SU-DHL-6 (cell line): ENCODE measurements around the gene OGG1.

Source experiments
- H2AFZ ChIP-seq: fragments of 200-600 bp; sonication (generic); 2 replicates; pipeline ENCODE4 v1.6.1; 2014; ENCODE audit warnings: low read depth, mild to moderate bottlenecking, moderate library complexity, mixed read lengths, antibody characterized with exemption, low read length; ENCODE audit not compliant: severe bottlenecking
- H3F3A ChIP-seq: fragments of 200-600 bp; shearing (Covaris generic); 2 replicates; pipeline ENCODE4 v1.6.0; 2016; ENCODE audit warnings: antibody characterized with exemption, mild to moderate bottlenecking; ENCODE audit not compliant: insufficient read depth
- H3K27ac ChIP-seq: fragments of 200-600 bp; sonication (generic); 2 replicates; pipeline ENCODE4 v1.5.1; 2016; ENCODE audit warnings: low read depth, mild to moderate bottlenecking, low read length, moderate library complexity, mixed read lengths
- H3K27me3 ChIP-seq: fragments of 200-600 bp; sonication (generic), shearing (Covaris generic); 2 replicates; pipeline ENCODE4 v1.6.0; 2014; ENCODE audit warnings: mild to moderate bottlenecking, low read length
- H3K36me3 ChIP-seq: fragments of 200-600 bp; sonication (generic); 2 replicates; pipeline ENCODE4 v1.6.1; 2014; ENCODE audit warnings: mild to moderate bottlenecking, low read length, mixed read lengths
- H3K4me2 ChIP-seq: fragments of 300-600, 200-600 bp; shearing (Covaris generic), sonication (generic); 2 replicates; pipeline ENCODE4 v1.6.0; 2014; ENCODE audit warnings: low read length, low read depth, mild to moderate bottlenecking; ENCODE audit not compliant: poor library complexity, severe bottlenecking
- H3K4me3 ChIP-seq: fragments of 200-600 bp; sonication (generic); 2 replicates; pipeline ENCODE4 v1.5.1; 2014; ENCODE audit warnings: antibody characterized with exemption, low read length, mild to moderate bottlenecking, mixed read lengths; ENCODE audit not compliant: insufficient read depth, poor library complexity, severe bottlenecking
- H3K79me2 ChIP-seq: fragments of 200-600 bp; sonication (generic); 2 replicates; pipeline ENCODE4 v1.6.1; 2014; ENCODE audit warnings: mild to moderate bottlenecking, low read length, moderate library complexity; ENCODE audit not compliant: insufficient read depth
- H3K9ac ChIP-seq: fragments of 200-600 bp; sonication (generic); 2 replicates; pipeline ENCODE4 v1.7.0; 2014; ENCODE audit warnings: mild to moderate bottlenecking, low read length
- H3K9me2 ChIP-seq: fragments of 200-600 bp; sonication (generic); replicated peaks from 2 replicates; pipeline ENCODE4 v1.6.1; 2014; ENCODE audit warnings: low read length; ENCODE audit not compliant: insufficient read depth
- H3K9me3 ChIP-seq: fragments of 200-600 bp; sonication (generic); 2 replicates; pipeline ENCODE4 v1.6.1; 2014; ENCODE audit warnings: low read length, mixed read lengths; ENCODE audit not compliant: insufficient read depth
- H4K20me1 ChIP-seq: fragments of 200-600 bp; sonication (generic); 2 replicates; pipeline ENCODE4 v1.6.1; 2014; ENCODE audit warnings: low read depth, mild to moderate bottlenecking, antibody characterized with exemption, low read length, moderate library complexity, mixed read lengths
- EZH2phosphoT487 ChIP-seq: fragments of 200-600 bp; sonication (generic), shearing (Covaris generic); conservative IDR thresholded peaks from 2 replicates; pipeline ENCODE4 v1.6.1; 2018; ENCODE audit warnings: mild to moderate bottlenecking, antibody characterized with exemption, low read length, moderate library complexity, mixed read lengths
- TF ChIP-seq, protein P1 (sequence below): fragments of 200-600 bp; sonication (generic); IDR thresholded peaks from one replicate; pipeline ENCODE4 v1.5.1; 2017; ENCODE audit warnings: antibody characterized with exemption, mild to moderate bottlenecking, low read length, moderate library complexity; ENCODE audit not compliant: insufficient read depth, poor library complexity, severe bottlenecking

Gene OGG1

DNA sequence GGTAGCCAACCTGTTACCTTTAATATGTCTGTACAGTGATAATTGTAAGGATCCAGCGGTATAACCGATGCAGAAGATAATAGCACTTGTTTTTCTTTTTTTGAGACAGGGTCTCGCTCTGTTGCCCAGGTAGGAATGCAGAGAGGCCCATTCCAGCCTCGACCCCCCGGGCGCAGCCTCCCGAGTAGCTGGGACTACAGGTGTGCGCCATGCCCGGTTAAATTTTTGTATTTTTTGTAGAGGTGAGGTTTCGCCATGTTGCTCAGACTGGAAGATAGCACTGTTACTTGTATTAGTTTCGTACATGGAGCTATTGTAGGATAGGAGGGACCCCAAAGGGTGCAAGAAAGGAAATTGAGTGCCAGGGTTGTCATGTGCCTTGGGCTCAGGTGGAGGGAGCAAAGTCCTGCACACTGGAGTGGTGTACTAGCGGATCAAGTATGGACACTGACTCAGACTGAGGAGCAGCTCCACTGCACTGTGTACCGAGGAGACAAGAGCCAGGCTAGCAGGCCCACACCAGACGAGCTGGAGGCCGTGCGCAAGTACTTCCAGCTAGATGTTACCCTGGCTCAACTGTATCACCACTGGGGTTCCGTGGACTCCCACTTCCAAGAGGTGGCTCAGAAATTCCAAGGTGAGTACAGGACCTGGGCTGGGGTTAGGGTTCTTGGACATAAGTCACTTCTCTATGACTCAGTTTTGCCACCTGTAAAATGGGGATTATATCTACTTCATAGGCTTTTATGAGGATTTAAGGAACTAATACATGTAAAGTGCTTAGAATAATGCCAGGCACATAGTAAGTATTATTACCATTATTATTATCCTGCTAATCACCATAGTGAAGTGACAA, 1.0 kb downstream of the OGG1 start:
- H3K27ac ChIP-seq, result peak overlapping the region; percentile 89
- TF ChIP-seq EZH2phosphoT487, result no peak
- TF ChIP-seq, protein P1, sequence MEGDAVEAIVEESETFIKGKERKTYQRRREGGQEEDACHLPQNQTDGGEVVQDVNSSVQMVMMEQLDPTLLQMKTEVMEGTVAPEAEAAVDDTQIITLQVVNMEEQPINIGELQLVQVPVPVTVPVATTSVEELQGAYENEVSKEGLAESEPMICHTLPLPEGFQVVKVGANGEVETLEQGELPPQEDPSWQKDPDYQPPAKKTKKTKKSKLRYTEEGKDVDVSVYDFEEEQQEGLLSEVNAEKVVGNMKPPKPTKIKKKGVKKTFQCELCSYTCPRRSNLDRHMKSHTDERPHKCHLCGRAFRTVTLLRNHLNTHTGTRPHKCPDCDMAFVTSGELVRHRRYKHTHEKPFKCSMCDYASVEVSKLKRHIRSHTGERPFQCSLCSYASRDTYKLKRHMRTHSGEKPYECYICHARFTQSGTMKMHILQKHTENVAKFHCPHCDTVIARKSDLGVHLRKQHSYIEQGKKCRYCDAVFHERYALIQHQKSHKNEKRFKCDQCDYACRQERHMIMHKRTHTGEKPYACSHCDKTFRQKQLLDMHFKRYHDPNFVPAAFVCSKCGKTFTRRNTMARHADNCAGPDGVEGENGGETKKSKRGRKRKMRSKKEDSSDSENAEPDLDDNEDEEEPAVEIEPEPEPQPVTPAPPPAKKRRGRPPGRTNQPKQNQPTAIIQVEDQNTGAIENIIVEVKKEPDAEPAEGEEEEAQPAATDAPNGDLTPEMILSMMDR, result no peak

DNA sequence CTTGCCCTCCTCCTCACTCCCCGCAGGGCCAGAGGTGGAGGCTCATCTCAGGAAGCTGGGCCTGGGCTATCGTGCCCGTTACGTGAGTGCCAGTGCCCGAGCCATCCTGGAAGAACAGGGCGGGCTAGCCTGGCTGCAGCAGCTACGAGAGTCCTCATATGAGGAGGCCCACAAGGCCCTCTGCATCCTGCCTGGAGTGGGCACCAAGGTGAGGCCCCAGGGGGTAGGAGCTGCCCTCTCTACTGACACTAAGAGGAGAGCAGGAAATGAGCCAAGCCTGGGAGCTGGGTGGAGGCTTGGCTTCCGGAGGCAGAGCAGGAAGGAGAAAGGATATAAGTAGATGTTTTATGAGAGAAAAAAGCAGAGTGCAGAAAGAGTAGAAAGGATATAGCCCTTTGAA, 4.9 kb downstream of the OGG1 start:
- H3K36me3 ChIP-seq, result no peaks in the 10 kb centered on the region

More for the DNA sequence above, 1.0 kb downstream of the OGG1 start:
- Histone ChIP-seq H3K27me3 (no peaks in the 10 kb centered on the region), H3K36me3 (no peaks in the 10 kb centered on the region), H3K9me3 (no peaks in the 10 kb centered on the region), H3K9ac (peak overlapping the region; percentile 81), H4K20me1 (no peaks in the 10 kb centered on the region), H3K4me3 (peak overlapping the region; percentile 90), H3F3A (peaks cover 12% of the 10 kb centered on the region; the same call in 1 of the 2 replicates), H3K79me2 (peaks cover 20% of the 10 kb centered on the region), H3K4me2 (peak overlapping the region; percentile 85), H3K9me2 (no peaks in the 10 kb centered on the region), H2AFZ (peak overlapping the region; percentile 43)

DNA sequence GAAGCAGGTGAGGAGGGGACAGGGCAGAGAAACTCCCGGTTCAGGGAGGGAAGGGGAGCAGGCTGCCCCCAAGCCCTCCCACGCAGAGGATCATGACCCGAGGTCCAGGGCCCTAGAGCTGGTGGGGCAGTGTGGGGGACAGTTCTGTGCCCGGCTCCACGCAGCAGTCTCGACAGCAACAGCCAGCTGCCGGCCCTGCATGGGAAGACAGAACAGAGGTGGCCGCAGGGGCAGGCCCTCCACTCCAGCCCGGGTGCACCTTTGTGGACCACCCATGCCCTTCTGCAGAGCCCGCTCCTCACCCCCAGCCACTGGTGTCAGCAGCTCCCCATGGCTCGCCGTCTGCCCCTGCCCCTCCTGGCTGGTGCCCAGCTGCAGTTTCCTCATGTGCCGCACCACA, 7.7 kb downstream of the OGG1 start:
- Histone ChIP-seq H4K20me1 (no peaks in the 10 kb centered on the region), H3K79me2 (no peaks in the 10 kb centered on the region), H3K9me2 (no peaks in the 10 kb centered on the region), H2AFZ (no peak overlapping the region), H3K4me3 (no peak overlapping the region), H3K36me3 (no peaks in the 10 kb centered on the region), H3K4me2 (no peak overlapping the region), H3K9me3 (no peaks in the 10 kb centered on the region), H3K9ac (no peak overlapping the region), H3K27ac (no peak overlapping the region), H3K27me3 (no peaks in the 10 kb centered on the region), H3F3A (no peaks in the 10 kb centered on the region)
- TF ChIP-seq, protein P1, result no peak
- TF ChIP-seq EZH2phosphoT487, result no peak

More for the DNA sequence above, 4.9 kb downstream of the OGG1 start:
- Histone ChIP-seq H3K4me2 (no peak overlapping the region), H3K79me2 (peaks cover 20% of the 10 kb centered on the region), H4K20me1 (no peaks in the 10 kb centered on the region), H2AFZ (no peak overlapping the region), H3K27me3 (no peaks in the 10 kb centered on the region), H3K9me2 (no peaks in the 10 kb centered on the region), H3F3A (peaks cover 12% of the 10 kb centered on the region; the same call in 1 of the 2 replicates), H3K9me3 (no peaks in the 10 kb centered on the region), H3K27ac (no peak overlapping the region), H3K4me3 (no peak overlapping the region), H3K9ac (no peak overlapping the region)
- no peak for TF ChIP-seq EZH2phosphoT487
- TF ChIP-seq, protein P1, result no peak
